Measurements from ENCODE around the gene SLC37A1.

- TF ChIP-seq CTCF (conservative IDR thresholded peaks at IDR 0.05; ENCODE audit: low read length) (no peak), EZH2phosphoT487 (IDR thresholded peaks at IDR 0.05; ENCODE audit: borderline replicate concordance) (no peak)
Measured at GRCh38 chr21:42609811-42610210, 96.2 kb downstream of the SLC37A1 start.

Measured in Loucy (cell line).